Motor neuron (in vitro differentiated cells): Measurements from ENCODE around the gene RBFOX2. TPM values are rescaled to one million over a fixed set of nuclear protein-coding genes. Genes with fewer than 3 reads are reported as not detected.

ENCODE experiments used
- ATAC-seq, 8 experiments: fragments of 200-7000 bp; cut with Tn5 transposase; replicated peaks in 6 of 8; 2 replicates each; pipeline ENCODE4 v1.8.0; 2021; ENCODE audit warnings: mild to moderate bottlenecking in 8 of 8, moderate library complexity in 8 of 8
- H3K27ac ChIP-seq, 2 donors: fragments of 250-450 bp; sonication (Bioruptor Pico); 2 replicates each; pipeline ENCODE4 v1.9.0; 2021; ENCODE audit warnings: antibody characterized with exemption in 2 of 2, mild to moderate bottlenecking in 2 of 2, moderate library complexity in 1 of 2
- H3K4me1 ChIP-seq, 2 donors: fragments of 250-450 bp; sonication (Bioruptor Pico); replicated peaks in 1 of 2; 2 replicates each; pipeline ENCODE4 v1.6.1; 2021; ENCODE audit warnings: antibody characterized with exemption in 2 of 2, mild to moderate bottlenecking in 2 of 2, moderate library complexity in 1 of 2
- H3K4me3 ChIP-seq, 5 donors: fragments of 250-450 bp; sonication (Bioruptor Pico); 2 replicates each; pipeline ENCODE4 v1.9.0; 2021; ENCODE audit warnings: antibody characterized with exemption in 5 of 5, mild to moderate bottlenecking in 5 of 5, moderate library complexity in 4 of 5
- WGBS, 10 experiments: fragments of 450-650 bp; shearing (Covaris generic); methylation state at CpG; one replicate each; pipeline ENCODE4 v1.0.0; 2022; 5-methylcytosine and 5-hydroxymethylcytosine counted together
- in situ Hi-C, 9 experiments: fragments of 400-800 bp; cut with MboI; loops; one replicate each; pipeline ENCODE4 v1.15.0; 2021; ENCODE audit warnings: low sequenced_read_pairs in 9 of 9, low pct_unique_long_range_greater_than_20kb in 2 of 9; ENCODE audit not compliant: unreplicated experiment in 9 of 9
- total RNA-seq, 8 experiments: library from RNA; unstranded; fragments of 300-600 nt; gene quantifications; 2 replicates each; pipeline versions ENCODE4 v1.2.3 to v1.2.4, GENCODE V29; 2022

Gene RBFOX2
- total RNA-seq, 8 experiments from 2014 or later: 105 to 229 (median 174) TPM

DNA sequence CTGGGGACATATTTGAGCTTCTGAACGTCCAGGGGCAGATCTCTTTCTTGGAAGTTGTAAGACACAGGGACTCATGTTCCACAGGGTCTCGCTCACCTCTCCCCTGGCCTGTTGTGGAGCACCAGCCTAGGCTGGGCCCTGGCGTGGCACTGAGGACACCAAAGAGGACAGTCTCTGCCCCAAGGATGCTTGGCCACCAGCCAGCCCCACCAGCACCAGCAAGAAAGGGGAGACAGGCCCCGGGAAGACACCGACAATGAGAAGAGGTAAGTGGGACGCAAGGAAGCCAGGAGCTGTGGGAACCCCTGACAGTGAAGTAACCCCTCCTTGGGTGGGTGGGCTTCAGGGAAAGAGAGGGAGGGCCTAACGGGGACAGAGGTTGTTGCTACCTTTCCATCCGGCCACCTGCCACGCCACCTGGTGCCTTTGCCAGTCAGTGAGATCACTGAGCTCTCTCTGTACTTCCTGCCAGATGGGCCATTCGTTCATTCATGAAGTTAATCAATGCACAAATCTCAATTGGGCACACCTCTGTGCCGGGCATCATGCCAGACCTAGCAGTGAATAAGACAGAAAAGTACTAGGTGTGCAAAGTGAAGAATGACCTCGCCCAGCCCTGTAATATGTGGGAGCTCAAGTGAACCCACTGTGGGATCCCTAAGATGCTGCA is 299.9 kb downstream of the RBFOX2 start:
- 67 to 100% (median 86%) methylated on average over 1 to 5 of the region's 12 CpGs; no CpG with 5 or more reads in 4 of the 10 experiments for WGBS, 10 experiments
- no peak overlapping the region for H3K4me3 ChIP-seq
- peaks cover 0 to 2% of the 10 kb centered on the region in 2 donors for H3K4me1 ChIP-seq
- no peak overlapping the region for H3K27ac ChIP-seq
- in situ Hi-C loops: no loop called here
- peak in 2 of 8 experiments; percentile 46 to 55 for ATAC-seq

DNA sequence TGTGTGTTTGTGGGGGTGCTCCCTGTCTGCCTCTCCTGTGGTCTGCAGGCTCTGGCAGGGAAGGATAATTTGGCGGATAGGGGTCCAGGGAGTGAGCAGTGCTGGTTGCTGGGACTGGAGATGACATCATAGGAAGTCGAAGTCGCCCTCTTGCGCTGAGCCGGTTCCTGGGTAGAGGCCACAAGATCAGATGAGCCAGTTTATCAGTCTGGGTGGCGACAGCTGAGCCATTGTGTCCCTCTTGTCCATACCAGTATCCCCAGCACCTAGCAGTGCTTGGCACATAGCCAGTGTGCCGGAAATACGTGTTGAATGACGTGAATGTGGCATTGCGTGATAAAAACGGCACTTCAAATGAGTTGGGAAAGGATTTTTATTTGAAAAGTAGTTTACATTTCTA is 301.2 kb downstream of the RBFOX2 start:
- in situ Hi-C loops: no loop called here
- Histone ChIP-seq H3K4me3 (no peak overlapping the region), H3K27ac (no peak overlapping the region), H3K4me1 (peaks cover 0 to 2% of the 10 kb centered on the region in 2 donors)
- ATAC-seq: peak in 3 of 8 experiments; percentile 48 to 66 (median 54)
- WGBS, 10 experiments: 72 to 100% (median 91%) methylated on average over 1 to 10 of the region's 11 CpGs

DNA sequence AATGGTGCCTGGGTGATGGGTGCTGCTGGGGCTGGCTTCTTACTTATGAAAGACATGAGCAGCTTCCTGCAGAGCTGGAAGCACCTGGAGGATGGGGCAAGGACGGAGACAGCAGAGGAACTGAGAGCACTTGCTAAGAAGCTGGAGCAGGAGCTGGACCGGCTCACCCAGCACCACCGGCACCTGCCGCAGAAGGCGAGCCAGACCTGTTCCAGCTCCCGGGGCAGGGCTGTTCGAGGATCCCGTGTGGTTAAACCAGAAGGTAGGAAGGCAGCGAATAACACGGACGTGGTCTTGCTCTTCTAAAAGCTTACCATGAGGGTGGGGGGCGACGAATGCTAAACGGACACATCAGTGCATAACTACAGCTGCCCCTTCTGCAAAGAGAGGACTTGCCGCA is 301.7 kb downstream of the RBFOX2 start:
- H3K4me1 ChIP-seq: peaks cover 0 to 2% of the 10 kb centered on the region in 2 donors
- WGBS, 10 experiments: 78 to 100% (median 83%) methylated on average over 1 to 13 of the region's 15 CpGs; no CpG with 5 or more reads in 4 of the 10 experiments
- H3K27ac ChIP-seq: no peak overlapping the region
- ATAC-seq: no peak
- H3K4me3 ChIP-seq: no peak overlapping the region
- in situ Hi-C loops: no loop called here

DNA sequence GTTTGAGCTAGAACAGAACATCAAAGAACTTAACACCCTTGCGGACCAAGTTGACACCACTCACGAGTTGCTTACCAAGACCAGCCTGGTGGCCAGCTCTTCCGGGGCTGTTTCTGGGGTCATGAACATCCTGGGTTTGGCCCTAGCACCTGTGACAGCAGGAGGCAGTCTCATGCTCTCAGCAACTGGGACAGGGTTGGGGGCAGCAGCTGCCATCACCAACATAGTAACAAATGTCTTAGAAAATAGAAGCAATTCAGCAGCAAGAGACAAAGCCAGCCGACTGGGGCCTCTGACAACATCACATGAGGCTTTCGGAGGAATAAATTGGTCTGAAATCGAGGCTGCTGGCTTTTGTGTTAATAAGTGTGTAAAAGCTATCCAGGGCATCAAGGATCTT is 302.2 kb downstream of the RBFOX2 start:
- peaks cover 0 to 2% of the 10 kb centered on the region in 2 donors for H3K4me1 ChIP-seq
- H3K27ac ChIP-seq: no peak overlapping the region
- in situ Hi-C loops: no loop called here
- peak in 1 of 8 experiments; percentile 16 for ATAC-seq
- no peak overlapping the region for H3K4me3 ChIP-seq
- 21 to 92% (median 66%) methylated on average over 2 to 4 of the region's 6 CpGs; no CpG with 5 or more reads in 3 of the 10 experiments for WGBS, 10 experiments

DNA sequence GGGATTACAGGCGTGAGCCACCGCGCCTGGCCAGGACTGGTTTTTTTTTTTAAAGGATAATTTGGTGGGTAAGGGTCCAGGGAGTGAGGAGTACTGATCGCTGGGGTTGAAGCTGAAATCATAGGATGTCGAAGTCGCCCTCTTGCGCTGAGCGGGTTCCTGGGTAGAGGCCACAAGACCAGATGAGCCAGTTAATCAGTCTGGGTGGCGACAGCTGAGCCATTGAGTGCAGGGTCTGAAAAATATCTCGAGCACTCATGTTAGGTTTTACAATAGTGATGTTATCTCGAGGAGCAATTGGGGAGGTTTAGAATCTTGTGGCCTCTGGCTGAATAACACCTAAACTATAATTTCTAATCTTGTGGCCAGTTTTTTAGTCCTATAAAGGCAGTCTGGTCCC is 303.1 kb downstream of the RBFOX2 start:
- Histone ChIP-seq H3K4me3 (no peak overlapping the region), H3K4me1 (peaks cover 0 to 2% of the 10 kb centered on the region in 2 donors), H3K27ac (no peak overlapping the region)
- no peak for ATAC-seq
- 56 to 100% (median 76%) methylated on average over 2 to 11 of the region's 11 CpGs; no CpG with 5 or more reads in 4 of the 10 experiments for WGBS, 10 experiments
- in situ Hi-C loops: no loop called here

DNA sequence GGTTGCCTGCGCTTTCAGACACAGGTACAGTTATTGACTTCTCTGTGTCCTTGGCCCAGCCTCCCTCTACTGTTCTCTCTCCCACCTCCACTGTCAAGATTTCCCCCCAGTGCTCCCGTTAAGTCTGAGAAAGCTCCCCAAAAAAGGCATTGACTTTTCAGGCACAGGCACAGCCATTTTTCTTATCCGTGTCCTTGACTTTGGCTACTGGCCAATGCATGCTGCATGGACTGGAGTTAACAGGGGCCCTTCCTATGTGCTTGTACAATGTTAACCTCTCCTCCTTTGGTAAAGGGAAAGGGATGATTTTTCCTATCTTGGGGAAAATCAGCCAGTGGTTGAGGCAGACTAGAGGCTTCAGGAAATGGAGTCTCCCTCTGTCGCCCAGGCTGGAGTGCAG is 306.7 kb downstream of the RBFOX2 start:
- H3K27ac ChIP-seq: no peak overlapping the region
- 29 to 100% (median 81%) methylated on average over 1 to 4 of the region's 4 CpGs; no CpG with 5 or more reads in 2 of the 10 experiments for WGBS, 10 experiments
- H3K4me3 ChIP-seq: no peak overlapping the region
- H3K4me1 ChIP-seq: no peaks in the 10 kb centered on the region
- in situ Hi-C loops: no loop called here
- ATAC-seq: no peak

DNA sequence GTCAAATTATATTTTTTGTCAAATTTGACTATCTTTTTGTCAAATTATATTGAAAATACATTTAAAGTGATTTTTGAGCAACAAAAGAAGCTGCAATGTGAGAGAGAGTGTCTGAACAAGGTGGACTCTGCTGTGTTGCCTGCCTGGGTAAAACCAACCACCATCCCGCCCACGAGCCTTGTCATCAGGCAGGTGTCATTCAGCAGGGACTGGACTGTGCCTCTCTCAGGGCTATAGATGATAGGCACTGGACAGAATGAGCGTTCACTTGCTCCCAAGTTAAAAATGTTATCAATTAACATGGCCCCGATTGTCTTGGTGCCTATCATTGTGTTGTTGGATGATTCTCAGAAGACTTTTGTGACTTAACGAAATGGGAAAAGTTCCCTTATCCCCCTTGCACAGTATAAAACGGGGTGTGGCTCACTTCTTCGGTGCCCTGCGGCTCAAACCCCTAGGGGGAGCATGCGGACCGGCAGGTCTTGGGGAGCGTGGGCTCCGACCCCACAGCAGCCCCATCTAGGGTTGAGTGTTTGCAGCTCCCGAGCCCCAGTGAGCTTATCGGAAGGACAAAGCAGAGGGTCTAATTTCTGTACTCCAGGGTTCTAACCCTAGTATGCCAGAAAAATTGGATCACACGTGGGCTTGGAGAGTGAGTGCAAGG is 309.3 kb downstream of the RBFOX2 start:
- 50 to 100% (median 84%) methylated on average over 1 to 10 of the region's 15 CpGs; no CpG with 5 or more reads in 1 of the 10 experiments for WGBS, 10 experiments
- no peak for ATAC-seq
- no peaks in the 10 kb centered on the region for H3K4me1 ChIP-seq
- H3K27ac ChIP-seq: no peak overlapping the region
- in situ Hi-C loops: no loop called here
- H3K4me3 ChIP-seq: no peak overlapping the region

DNA sequence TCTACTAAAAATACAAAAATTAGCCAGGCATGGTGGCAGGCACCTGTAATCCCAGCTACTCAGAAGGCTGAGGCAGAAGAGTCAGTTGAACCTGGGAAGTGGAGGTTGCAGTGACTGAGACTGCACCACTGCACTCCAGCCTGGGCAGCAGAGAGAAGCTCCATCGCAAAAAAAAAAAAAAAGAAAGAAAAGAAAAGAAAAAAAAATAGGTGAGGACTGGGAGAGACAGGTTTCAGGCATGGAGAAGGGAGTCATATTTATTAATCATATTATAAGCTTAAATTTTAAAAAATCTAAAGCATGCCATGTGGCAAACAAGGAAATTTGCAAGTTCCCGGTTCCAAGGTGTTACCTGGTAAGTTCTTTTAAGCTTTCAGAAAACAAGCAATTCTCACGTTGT is 311.1 kb downstream of the RBFOX2 start, which contains the start of gene APOL5:
Gene APOL5 (plus strand): TSS at position 301 of the 400 bp plus-strand sequence. CDS start 0 bp downstream, at position 301.
- in situ Hi-C loops: no loop called here
- no peak within 1 kb of the TSS for H3K27ac ChIP-seq
- WGBS, 10 experiments: 44 to 100% (median 75%) methylated on average over 1 to 3 of the region's 3 CpGs; no CpG with 5 or more reads in 1 of the 10 experiments
- ATAC-seq: no peak
- no peaks in the 10 kb centered on the region for H3K4me1 ChIP-seq
- no peak within 1 kb of the TSS for H3K4me3 ChIP-seq

DNA sequence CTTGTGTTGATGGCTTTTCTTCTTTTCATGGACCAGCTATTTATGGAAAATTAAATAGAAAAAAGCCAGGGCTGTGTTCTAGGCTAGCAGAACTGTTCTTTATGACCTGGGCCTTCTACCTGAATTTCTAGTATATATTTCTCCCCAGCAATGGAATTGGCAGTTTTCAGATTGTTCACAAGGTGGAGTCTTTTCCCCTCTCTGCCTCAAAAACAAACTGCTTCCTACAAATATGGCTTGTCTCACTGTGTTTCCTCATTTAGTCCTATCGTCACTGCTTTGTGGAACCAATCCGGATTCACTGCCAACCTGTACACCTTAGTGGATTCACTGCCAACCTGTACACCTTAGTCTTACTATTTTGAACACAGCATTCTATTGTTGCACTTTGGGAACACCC is 316.0 kb downstream of the RBFOX2 start:
- no peak overlapping the region for H3K4me3 ChIP-seq
- no peak overlapping the region for H3K27ac ChIP-seq
- H3K4me1 ChIP-seq: no peaks in the 10 kb centered on the region
- WGBS, 10 experiments: 63 to 100% (median 83%) methylated on average over 1 to 2 of the region's 2 CpGs; no CpG with 5 or more reads in 2 of the 10 experiments
- no peak for ATAC-seq
- in situ Hi-C loops: no loop called here

DNA sequence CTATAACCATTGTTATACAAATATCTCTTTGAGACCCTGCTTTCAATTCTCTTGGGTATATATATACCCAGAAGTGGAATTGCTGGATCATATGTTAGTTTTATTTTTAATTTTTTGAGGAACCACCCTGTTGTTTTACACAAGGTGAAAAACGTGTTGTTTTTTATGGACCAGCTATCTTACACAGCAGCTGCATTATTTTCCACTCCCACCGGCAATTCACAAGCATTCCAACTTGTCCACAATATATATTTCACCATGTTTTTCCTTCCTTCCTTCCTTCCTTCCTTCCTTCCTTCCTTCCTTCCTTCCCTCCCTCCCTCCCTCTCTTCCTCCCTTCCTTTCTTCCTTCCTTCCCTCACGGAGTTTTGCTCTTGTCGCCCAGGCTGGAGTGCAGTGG is 317.3 kb downstream of the RBFOX2 start:
- H3K4me3 ChIP-seq: no peak overlapping the region
- in situ Hi-C loops: no loop called here
- 60 to 100% (median 83%) methylated on average over 1 to 2 of the region's 4 CpGs; no CpG with 5 or more reads in 3 of the 10 experiments for WGBS, 10 experiments
- no peak overlapping the region for H3K27ac ChIP-seq
- no peak for ATAC-seq
- no peaks in the 10 kb centered on the region for H3K4me1 ChIP-seq

DNA sequence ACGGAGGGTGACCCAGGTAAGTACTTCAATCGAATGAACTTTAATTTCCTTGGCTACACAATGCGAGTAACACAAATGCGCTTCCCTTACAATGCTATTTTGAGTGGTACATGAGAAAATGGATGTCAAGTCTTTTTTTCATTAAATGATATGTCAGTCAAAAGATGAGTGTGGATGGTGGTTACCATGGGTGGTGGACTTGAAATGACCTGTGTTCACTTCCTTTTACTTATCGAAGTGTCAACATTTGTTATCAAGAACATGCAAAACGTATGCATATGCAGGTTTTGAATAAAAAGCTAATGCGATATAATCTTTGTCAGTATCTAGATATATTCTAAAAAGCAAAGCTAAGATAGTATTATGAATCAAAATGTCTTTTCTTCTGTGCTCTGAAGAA is 319.7 kb downstream of the RBFOX2 start:
- Histone ChIP-seq H3K4me3 (no peak overlapping the region), H3K27ac (no peak overlapping the region), H3K4me1 (no peaks in the 10 kb centered on the region)
- ATAC-seq: no peak
- in situ Hi-C loops: no loop called here
- WGBS, 10 experiments: 47 to 89% (median 82%) methylated on average over 1 to 7 of the region's 7 CpGs

DNA sequence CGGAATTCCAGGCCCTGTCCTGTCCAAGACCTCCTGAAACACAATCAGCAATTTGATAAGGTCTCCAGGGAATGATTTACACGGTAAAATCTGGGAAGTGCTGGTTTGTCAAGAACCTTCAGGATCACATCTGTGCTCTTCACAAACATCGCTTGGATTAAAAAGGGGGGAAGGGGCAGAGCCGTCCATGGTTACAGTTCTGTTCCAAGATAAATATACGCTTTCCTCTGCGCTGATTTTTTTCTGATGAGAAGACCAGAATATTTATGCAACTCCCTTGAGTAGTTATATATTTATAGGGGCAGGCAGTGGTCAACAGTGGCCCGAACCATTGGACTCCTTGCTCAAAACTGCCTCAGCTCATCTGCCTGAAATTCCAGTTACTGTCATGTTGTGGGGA is 320.2 kb downstream of the RBFOX2 start:
- no peaks in the 10 kb centered on the region for H3K4me1 ChIP-seq
- WGBS, 10 experiments: 0 to 89% (median 63%) methylated on average over 1 to 6 of the region's 7 CpGs; no CpG with 5 or more reads in 1 of the 10 experiments
- in situ Hi-C loops: no loop called here
- no peak for ATAC-seq
- H3K27ac ChIP-seq: no peak overlapping the region
- no peak overlapping the region for H3K4me3 ChIP-seq

DNA sequence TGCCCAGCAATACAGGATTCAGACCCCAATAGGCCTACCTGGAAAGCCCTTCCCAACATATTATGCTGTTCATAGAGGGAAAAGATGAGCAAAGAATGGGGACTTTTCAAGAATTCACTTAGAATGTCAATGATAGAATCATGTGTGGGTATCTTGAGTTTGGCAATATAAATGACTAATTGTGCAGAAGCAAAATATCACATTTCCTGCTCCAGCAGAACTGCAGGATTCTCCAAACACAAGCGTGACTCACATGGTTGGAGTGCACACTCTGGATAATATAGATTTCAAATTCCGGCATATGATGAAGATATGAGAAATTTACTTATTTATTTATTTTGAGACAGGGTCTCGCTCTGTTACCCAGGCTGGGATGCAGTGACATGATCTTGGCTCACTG is 323.5 kb downstream of the RBFOX2 start:
- in situ Hi-C loops: no loop called here
- ATAC-seq: no peak
- 72 to 100% (median 95%) methylated on average over 1 to 3 of the region's 3 CpGs; no CpG with 5 or more reads in 3 of the 10 experiments for WGBS, 10 experiments
- no peak overlapping the region for H3K27ac ChIP-seq
- H3K4me3 ChIP-seq: no peak overlapping the region
- no peaks in the 10 kb centered on the region for H3K4me1 ChIP-seq
